ENCODE data around the gene NPW.

Gene NPW

GRCh38 chr16:1984347-1985225 is 35.0 kb upstream of the NPW start:
- DNase-seq = peak; percentile 72

GRCh38 chr16:1985466-1986150 is 34.0 kb upstream of the NPW start:
- no peak for DNase-seq

- no peak for DNase-seq
These were observed 32.4 kb upstream of the NPW start for GRCh38 chr16:1987198-1987597.

- peak; percentile 75 for DNase-seq
These were observed 30.1 kb upstream of the NPW start, which contains the start of gene SYNGR3 for GRCh38 chr16:1989209-1990100. Gene SYNGR3 (plus strand): TSS chr16:1989970. CDS start chr16:1990103, 133 bp downstream.

GRCh38 chr16:1990101-1990350 is 29.6 kb upstream of the NPW start:
- no peak for DNase-seq

- peak; percentile 75 for DNase-seq
These were observed 29.0 kb upstream of the NPW start for GRCh38 chr16:1990351-1991134.

GRCh38 chr16:1991135-1991551 is 28.4 kb upstream of the NPW start:
- DNase-seq = peak; percentile 84

GRCh38 chr16:1991588-1991947 is 28.0 kb upstream of the NPW start:
- DNase-seq = no peak

- DNase-seq = peak; percentile 96
These were observed 27.5 kb upstream of the NPW start for GRCh38 chr16:1991948-1992703.

- DNase-seq = no peak
These were observed 26.8 kb upstream of the NPW start for GRCh38 chr16:1992704-1993317.

- peak; percentile 81 for DNase-seq
These were observed 25.9 kb upstream of the NPW start for GRCh38 chr16:1993731-1994131.

- no peak for DNase-seq
These were observed 21.9 kb upstream of the NPW start for GRCh38 chr16:1997494-1998359.

- no peak for DNase-seq
These were observed 21.2 kb upstream of the NPW start for GRCh38 chr16:1998360-1998835.

GRCh38 chr16:1998852-1999801 is 20.5 kb upstream of the NPW start:
- no peak for DNase-seq

GRCh38 chr16:1999866-2000514 is 19.6 kb upstream of the NPW start:
- no peak for DNase-seq

- no peak for DNase-seq
These were observed 18.6 kb upstream of the NPW start for GRCh38 chr16:2001035-2001434.

- no peak for DNase-seq
These were observed 17.9 kb upstream of the NPW start for GRCh38 chr16:2001456-2002355.

Data from DMS53 (cell line).